ENCODE measurements around the gene TIMM17B. TPM values are rescaled to one million over a fixed set of nuclear protein-coding genes. Genes with fewer than 3 reads are reported as not detected.

TIMM17B gene
- total and polyA plus RNA-seq, 2 of the 8 experiments (the other 6 are each of a cell fraction or from before 2014, with no cell fraction given) = 77.8 to 246 TPM

GRCh38 chrX:48917139-48918001, 19.8 kb upstream of the TIMM17B start:
- Histone ChIP-seq H4K91ac (replicated peaks; ENCODE audit: insufficient read length, low read length) (no peak overlapping the region), H4K20me1 (replicated peaks in 1 of 2; ENCODE audit: control insufficient read depth in 1 of 2, insufficient read depth in 2 of 2, low read length in 2 of 2) (peaks cover 14 to 24% of the 10 kb centered on the region in 2 experiments), H3K4me3 (ENCODE audit: extremely low read depth in 1 of 4, insufficient read depth in 2 of 4, low read depth in 3 of 4, low read length in 4 of 4) (peak overlapping the region; percentile 72 to 96 (median 88)), H3K18ac (ENCODE audit: extremely low read depth, low read length) (no peak overlapping the region; the same call in 1 of the 2 replicates), H4K5ac (ENCODE audit: insufficient read length, low read depth, low read length) (no peak overlapping the region), H3K36me3 (ENCODE audit: control insufficient read depth in 2 of 4, insufficient read depth in 4 of 4, low read length in 3 of 4) (peaks cover 11 to 37% (median 28%) of the 10 kb centered on the region in 4 experiments; a peak in 7 of 8 replicates), H3K4me2 (ENCODE audit: insufficient read depth in 1 of 2, low read depth in 2 of 2, low read length in 2 of 2) (peak overlapping the region; percentile 71 to 83), H3K9me3 (ENCODE audit: insufficient read depth in 2 of 2, low read depth in 1 of 2, low read length in 1 of 2) (no peaks in the 10 kb centered on the region; a peak in 1 of 4 replicates), H2BK5ac (ENCODE audit: low read depth, low read length) (peak overlapping the region; percentile 93; the same call in 1 of the 2 replicates), H3K4ac (replicated peaks; ENCODE audit: insufficient read length, low read depth, low read length) (no peak overlapping the region), H2BK20ac (ENCODE audit: low read length) (no peak overlapping the region), H3K79me1 (ENCODE audit: low read depth, low read length) (no peaks in the 10 kb centered on the region), H3K23ac (ENCODE audit: insufficient read length) (no peak overlapping the region), H3K14ac (ENCODE audit: insufficient read length) (no peak overlapping the region), H3K23me2 (ENCODE audit: low read depth, low read length) (peaks cover 11% of the 10 kb centered on the region), H3K9ac (replicated peaks in 1 of 4; ENCODE audit: extremely low read depth in 1 of 4, low read depth in 3 of 4, low read length in 3 of 4) (peak overlapping the region in 3 of 4 experiments; percentile 16 to 88 (median 58); a peak in 5 of 7 replicates), H3K56ac (replicated peaks; ENCODE audit: insufficient read length, low read depth, low read length) (no peak overlapping the region), H2BK15ac (ENCODE audit: low read length) (no peak overlapping the region), H2AFZ (ENCODE audit: low read length) (no peak overlapping the region), H3K4me1 (replicated peaks in 1 of 4; ENCODE audit: control insufficient read depth in 3 of 4, insufficient read depth in 4 of 4, low read length in 3 of 4) (peaks cover 8 to 15% (median 14%) of the 10 kb centered on the region in 4 experiments), H4K8ac (ENCODE audit: extremely low read depth, insufficient read depth, low read length) (no peak overlapping the region), H3K27ac (ENCODE audit: low read depth, low read length) (peak overlapping the region; percentile 58; the same call in 1 of the 2 replicates), H2AK5ac (ENCODE audit: low read depth, low read length) (no peak overlapping the region), H3K27me3 (replicated peaks in 1 of 4; ENCODE audit: control insufficient read depth in 3 of 4, extremely low read depth in 1 of 4, insufficient read depth in 3 of 4, low read length in 3 of 4) (no peaks in the 10 kb centered on the region), H2BK12ac (ENCODE audit: low read depth, low read length) (no peak overlapping the region), H3K79me2 (ENCODE audit: control insufficient read depth in 1 of 2, insufficient read depth in 2 of 2, low read length in 2 of 2) (peaks cover 16 to 59% of the 10 kb centered on the region in 2 experiments), H2BK120ac (replicated peaks; ENCODE audit: low read depth, low read length) (no peak overlapping the region)
- CTCF ChIA-PET (ENCODE audit: partially characterized antibody) = interaction anchor here (0.7 to 2.2 kb wide), 4 partner anchors 21 to 28 kb away, joined by 3 to 13 read pairs (median 8); no protein-coding TSS in a partner anchor
- POLR2A ChIA-PET (ENCODE audit: partially characterized antibody) = interaction anchor here (0.7 to 30.9 kb wide), 7 partner anchors 14 to 39 kb away, joined by 3 to 572 read pairs (median 5); partner anchors contain the start of genes PQBP1 and TIMM17B
- WGBS, 2 experiments (ENCODE audit: extremely low coverage in 1 of 2, insufficient coverage in 1 of 2, insufficient read length in 1 of 2, insufficient replicate concordance in 2 of 2, low coverage in 1 of 2, low lambda C conversion rate in 2 of 2, missing lambda C conversion rate in 1 of 2) = 1% methylated on average over 16 of the region's 27 CpGs; no CpG with 5 or more reads in 1 of the 2 experiments
- DNase-seq (ENCODE audit: low read depth in 1 of 2, low spot score in 2 of 2) (peak; percentile 68 to 80), FAIRE-seq (peak; percentile 88)
- TF ChIP-seq RAD21 (IDR thresholded peaks at IDR 0.05 in 1 of 2, conservative IDR thresholded peaks at IDR 0.05 in 1 of 2; ENCODE audit: low read depth in 2 of 2, low read length in 2 of 2) (peak; percentile 40 to 54; a peak in 3 of 4 replicates), NANOG (IDR thresholded peaks at IDR 0.05; ENCODE audit: insufficient read depth, low read depth, low read length, poor library complexity, severe bottlenecking) (no peak), CHD1 (IDR thresholded peaks at IDR 0.05; ENCODE audit: low read depth, low read length) (no peak), SAP30 (IDR thresholded peaks at IDR 0.05; ENCODE audit: insufficient read depth, insufficient replicate concordance, low read length) (peak; percentile 56), SP1 (IDR thresholded peaks at IDR 0.05; ENCODE audit: low read depth, low read length) (no peak), SIN3A (conservative IDR thresholded peaks at IDR 0.05 in 1 of 2, IDR thresholded peaks at IDR 0.05 in 1 of 2; ENCODE audit: low read depth in 1 of 2, low read length in 2 of 2) (peak; percentile 71 to 95; a peak in 2 of 4 replicates), TBP (IDR thresholded peaks at IDR 0.05; ENCODE audit: low read depth, low read length) (0 out of 2 replicates have a peak, but pooled peaks have one; percentile 30), RBBP5 (IDR thresholded peaks at IDR 0.05; ENCODE audit: borderline replicate concordance, low read depth, low read length) (no peak), POLR2A (IDR thresholded peaks at IDR 0.05; ENCODE audit: control extremely low read depth in 1 of 2, low read depth in 2 of 2, low read length in 2 of 2) (peak in 1 of 2 experiments; percentile 16; a peak in 1 of 3 replicates), SIX5 (IDR thresholded peaks at IDR 0.05; ENCODE audit: low read depth, low read length) (no peak)
